Chondrocyte (in vitro differentiated cells): ENCODE data around the gene TPBGL. TPM values are rescaled to one million over a fixed set of nuclear protein-coding genes. Genes with fewer than 3 reads are reported as not detected.
A peak's percentile ranks its signal among the peaks of the same experiment; 100 is the strongest.

ENCODE experiments used
- DNase-seq: peaks from one replicate; pipeline ENCODE4 v3.0.0; 2021; ENCODE audit warnings: mixed read lengths, low spot score
- H3K27ac Mint-ChIP-seq: one replicate; pipeline ENCODE4 v1.8.0; 2021; ENCODE audit warnings: mild to moderate bottlenecking, moderate library complexity, mixed read lengths; ENCODE audit not compliant: unreplicated experiment
- H3K27me3 Mint-ChIP-seq: 2 replicates; pipeline ENCODE4 v1.8.0; 2021; ENCODE audit warnings: low read depth, mixed read lengths
- H3K36me3 Mint-ChIP-seq: 2 replicates; pipeline ENCODE4 v1.8.0; 2021; ENCODE audit warnings: low read depth, mixed read lengths
- H3K4me1 Mint-ChIP-seq: 2 replicates; pipeline ENCODE4 v1.8.0; 2021; ENCODE audit warnings: low read depth, mild to moderate bottlenecking, mixed read lengths
- H3K4me3 Mint-ChIP-seq: one replicate; pipeline ENCODE4 v1.8.0; 2021; ENCODE audit warnings: mild to moderate bottlenecking, moderate library complexity, mixed read lengths; ENCODE audit not compliant: unreplicated experiment
- H3K9me3 Mint-ChIP-seq: 2 replicates; pipeline ENCODE4 v1.8.0; 2021; ENCODE audit warnings: low read depth, mixed read lengths
- total RNA-seq: library from RNA; stranded (reverse); gene quantifications from 3 replicates; pipeline ENCODE4 v1.2.1, GENCODE V29; 2021
- TF ChIP-seq, protein P1 (sequence below): fragments of 200-600 bp; sonication (generic); IDR thresholded peaks from 2 replicates; pipeline ENCODE4 v1.5.0; 2021; ENCODE audit warnings: antibody characterized with exemption, mild to moderate bottlenecking, moderate library complexity

TPBGL gene
- total RNA-seq, 1 donor from 2014 or later, result 0.82 TPM

GRCh38 chr11:75246006-75246670 lies 5.6 kb downstream of the TPBGL start:
- Mint-ChIP-seq H3K27ac (no peak overlapping the region), H3K27me3 (peaks cover 32% of the 10 kb centered on the region)

GRCh38 chr11:75246671-75247350 lies 6.2 kb downstream of the TPBGL start:
- H3K36me3 Mint-ChIP-seq, result no peaks in the 10 kb centered on the region
- TF ChIP-seq, protein P1, sequence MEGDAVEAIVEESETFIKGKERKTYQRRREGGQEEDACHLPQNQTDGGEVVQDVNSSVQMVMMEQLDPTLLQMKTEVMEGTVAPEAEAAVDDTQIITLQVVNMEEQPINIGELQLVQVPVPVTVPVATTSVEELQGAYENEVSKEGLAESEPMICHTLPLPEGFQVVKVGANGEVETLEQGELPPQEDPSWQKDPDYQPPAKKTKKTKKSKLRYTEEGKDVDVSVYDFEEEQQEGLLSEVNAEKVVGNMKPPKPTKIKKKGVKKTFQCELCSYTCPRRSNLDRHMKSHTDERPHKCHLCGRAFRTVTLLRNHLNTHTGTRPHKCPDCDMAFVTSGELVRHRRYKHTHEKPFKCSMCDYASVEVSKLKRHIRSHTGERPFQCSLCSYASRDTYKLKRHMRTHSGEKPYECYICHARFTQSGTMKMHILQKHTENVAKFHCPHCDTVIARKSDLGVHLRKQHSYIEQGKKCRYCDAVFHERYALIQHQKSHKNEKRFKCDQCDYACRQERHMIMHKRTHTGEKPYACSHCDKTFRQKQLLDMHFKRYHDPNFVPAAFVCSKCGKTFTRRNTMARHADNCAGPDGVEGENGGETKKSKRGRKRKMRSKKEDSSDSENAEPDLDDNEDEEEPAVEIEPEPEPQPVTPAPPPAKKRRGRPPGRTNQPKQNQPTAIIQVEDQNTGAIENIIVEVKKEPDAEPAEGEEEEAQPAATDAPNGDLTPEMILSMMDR, result no peak
- peaks cover 36% of the 10 kb centered on the region for H3K27me3 Mint-ChIP-seq
- peak; percentile 59 for DNase-seq
- no peaks in the 10 kb centered on the region for H3K9me3 Mint-ChIP-seq
- H3K4me3 Mint-ChIP-seq, result no peak overlapping the region
- no peak overlapping the region for H3K27ac Mint-ChIP-seq
- H3K4me1 Mint-ChIP-seq, result peaks cover 5% of the 10 kb centered on the region

More at GRCh38 chr11:75246006-75246670, 5.6 kb downstream of the TPBGL start:
- Mint-ChIP-seq H3K4me1 (peaks cover 5% of the 10 kb centered on the region), H3K36me3 (no peaks in the 10 kb centered on the region), H3K9me3 (no peaks in the 10 kb centered on the region), H3K4me3 (no peak overlapping the region)
- peak; percentile 54 for DNase-seq
- TF ChIP-seq, protein P1, result no peak

DNA sequence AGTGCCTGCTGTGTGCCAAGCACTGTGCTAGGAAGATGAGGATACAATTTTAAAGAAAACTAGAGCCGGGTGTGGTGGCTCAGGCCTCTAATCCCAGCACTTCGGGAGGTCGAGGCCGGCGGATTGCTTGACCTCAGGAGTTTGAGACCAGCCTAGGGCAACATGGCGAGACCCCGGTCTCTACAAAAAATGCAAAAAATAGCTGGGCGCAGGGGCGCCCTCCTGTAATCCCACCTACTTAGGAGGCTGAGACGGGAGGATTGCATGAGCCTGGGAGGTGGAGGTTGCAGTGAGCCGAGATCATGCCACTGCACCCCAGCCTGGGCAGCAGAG lies 8.3 kb downstream of the TPBGL start:
- peak; percentile 68 for DNase-seq
- Mint-ChIP-seq H3K9me3 (peaks cover 4% of the 10 kb centered on the region), H3K27ac (no peak overlapping the region), H3K36me3 (peaks cover 2% of the 10 kb centered on the region), H3K27me3 (peaks cover 22% of the 10 kb centered on the region), H3K4me3 (no peak overlapping the region), H3K4me1 (no peaks in the 10 kb centered on the region)
- TF ChIP-seq, protein P1, result no peak

GRCh38 chr11:75249704-75250103 lies 9.1 kb downstream of the TPBGL start:
- H3K4me1 Mint-ChIP-seq, result no peaks in the 10 kb centered on the region
- H3K36me3 Mint-ChIP-seq, result peaks cover 2% of the 10 kb centered on the region
- TF ChIP-seq, protein P1, result no peak
- H3K27me3 Mint-ChIP-seq, result peaks cover 23% of the 10 kb centered on the region
- H3K9me3 Mint-ChIP-seq, result peaks cover 6% of the 10 kb centered on the region
- no peak overlapping the region for H3K4me3 Mint-ChIP-seq
- H3K27ac Mint-ChIP-seq, result no peak overlapping the region
- DNase-seq, result peak; percentile 13

DNA sequence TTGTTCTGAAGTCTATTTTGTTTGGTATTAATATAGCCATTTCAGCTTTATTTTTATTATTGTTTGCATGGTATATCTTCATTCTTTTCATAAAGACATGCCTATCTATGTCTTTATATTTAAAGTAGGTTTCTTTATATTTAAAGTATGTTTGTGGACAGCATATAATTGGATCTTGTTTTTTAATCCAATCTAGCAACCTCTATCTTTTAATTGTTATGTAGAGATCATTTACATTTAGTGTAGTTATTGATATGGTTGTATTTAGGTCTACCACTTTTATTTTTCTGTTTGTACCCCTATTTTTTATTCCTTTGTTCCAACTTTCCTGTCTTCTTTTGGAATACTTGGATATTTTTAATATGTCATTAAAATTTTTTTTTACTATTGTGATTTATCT lies 13.8 kb downstream of the TPBGL start:
- no peak for DNase-seq
- H3K4me3 Mint-ChIP-seq, result no peak overlapping the region
- H3K9me3 Mint-ChIP-seq, result peaks cover 6% of the 10 kb centered on the region
- TF ChIP-seq, protein P1, result no peak
- peaks cover 4% of the 10 kb centered on the region for H3K36me3 Mint-ChIP-seq
- H3K27me3 Mint-ChIP-seq, result peaks cover 35% of the 10 kb centered on the region
- H3K4me1 Mint-ChIP-seq, result no peaks in the 10 kb centered on the region
- H3K27ac Mint-ChIP-seq, result no peak overlapping the region
